GM18858 (cell line): ENCODE results near the gene ADAM12.
"Not testable (repeated sequence)": the region's sequence is repeated elsewhere in the genome, so short reads cannot be mapped to it uniquely, and the experiment has no call there.

ENCODE experiments used
- ATAC-seq: cut with Tn5 transposase; IDR thresholded peaks from one replicate; pipeline ENCODE4 v1.9.1; 2021; ENCODE audit not compliant: unreplicated experiment

ADAM12 gene

GRCh38 chr10:126191192-126191591 is 197.1 kb downstream of the ADAM12 start:
- ATAC-seq = no peak

DNA sequence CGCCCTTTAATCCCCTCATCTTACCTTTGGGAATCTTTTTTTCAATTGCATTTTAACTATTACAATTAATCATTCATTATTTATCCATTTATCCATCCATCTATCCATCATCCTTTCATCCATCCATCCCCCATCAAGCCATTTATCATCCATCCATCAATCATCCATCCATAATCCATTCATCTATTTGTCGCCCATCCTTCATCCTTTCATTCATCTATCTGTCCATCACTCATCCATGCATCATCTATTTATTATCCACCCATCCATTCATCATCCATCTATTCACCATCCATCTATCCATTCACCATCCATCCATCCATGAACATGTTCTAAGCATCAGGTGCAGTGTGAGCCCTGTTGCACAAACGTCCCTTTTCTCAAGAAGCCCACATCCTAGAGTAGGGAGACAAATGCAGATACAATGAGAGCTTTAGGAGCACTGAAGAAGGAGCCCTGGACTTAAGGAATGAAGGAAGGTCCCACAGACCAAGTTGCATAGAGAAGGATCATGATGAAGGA is 199.5 kb downstream of the ADAM12 start:
- no peak for ATAC-seq

- no peak for ATAC-seq
These were observed 200.9 kb downstream of the ADAM12 start for GRCh38 chr10:126187399-126187798.

- no peak for ATAC-seq
These were observed 201.5 kb downstream of the ADAM12 start for GRCh38 chr10:126186766-126187165.

DNA sequence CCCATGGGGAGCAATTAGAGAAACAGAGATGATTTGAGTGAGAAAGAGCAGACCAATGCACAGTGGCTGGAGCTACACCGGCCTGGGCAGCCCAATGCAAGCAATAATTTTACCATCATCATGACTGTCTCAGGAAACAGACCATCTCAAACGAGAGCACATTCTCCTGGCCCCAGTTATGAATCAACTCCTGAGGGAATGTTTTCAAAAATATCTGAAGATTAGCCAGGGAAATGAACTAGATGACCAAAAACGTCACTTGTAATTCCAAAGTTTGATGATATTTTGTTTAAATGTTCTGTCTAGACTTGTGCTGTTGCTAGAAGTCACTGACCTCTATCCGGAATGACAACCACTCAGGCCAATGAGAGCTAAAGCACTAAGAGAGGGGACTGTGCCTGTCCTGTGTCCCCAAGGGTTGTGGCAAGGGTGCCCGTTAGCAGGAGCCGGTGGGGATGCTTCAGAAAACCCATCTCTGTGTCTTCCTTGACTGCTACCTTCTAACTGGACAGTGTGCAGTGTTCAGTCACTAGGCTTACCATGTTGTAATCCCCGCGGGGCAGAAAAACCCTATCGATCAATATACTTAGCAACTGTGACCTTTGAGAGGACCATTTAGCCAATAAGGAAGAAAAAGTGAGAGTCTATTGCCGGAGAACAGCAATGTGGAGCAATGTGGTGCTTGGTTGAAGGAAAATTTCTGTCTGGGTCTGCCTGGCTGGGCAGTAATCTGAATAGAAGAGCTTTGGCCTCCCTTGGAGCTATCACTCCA is 202.4 kb downstream of the ADAM12 start:
- ATAC-seq = no peak

GRCh38 chr10:126181626-126182025 is 206.7 kb downstream of the ADAM12 start:
- ATAC-seq = no peak

DNA sequence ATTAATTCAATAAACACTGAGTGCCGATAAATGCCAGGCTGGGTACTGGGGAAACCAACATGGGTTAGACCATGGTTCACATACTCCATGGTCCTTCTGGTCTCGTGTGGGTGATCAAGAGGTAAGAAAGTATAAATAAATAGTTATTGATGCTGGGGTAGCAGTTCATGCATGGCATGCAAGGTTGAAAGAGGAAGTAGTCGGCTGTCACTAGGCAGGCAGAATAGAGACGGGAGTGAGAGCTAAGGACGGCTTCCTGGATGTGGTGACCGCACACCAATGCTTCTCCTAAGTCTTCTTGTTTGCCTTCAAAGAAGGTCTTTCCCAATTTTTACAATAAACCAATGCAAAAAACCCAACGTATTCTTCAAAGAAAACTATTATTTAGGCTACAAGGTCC is 208.6 kb downstream of the ADAM12 start:
- peak; percentile 60 for ATAC-seq

DNA sequence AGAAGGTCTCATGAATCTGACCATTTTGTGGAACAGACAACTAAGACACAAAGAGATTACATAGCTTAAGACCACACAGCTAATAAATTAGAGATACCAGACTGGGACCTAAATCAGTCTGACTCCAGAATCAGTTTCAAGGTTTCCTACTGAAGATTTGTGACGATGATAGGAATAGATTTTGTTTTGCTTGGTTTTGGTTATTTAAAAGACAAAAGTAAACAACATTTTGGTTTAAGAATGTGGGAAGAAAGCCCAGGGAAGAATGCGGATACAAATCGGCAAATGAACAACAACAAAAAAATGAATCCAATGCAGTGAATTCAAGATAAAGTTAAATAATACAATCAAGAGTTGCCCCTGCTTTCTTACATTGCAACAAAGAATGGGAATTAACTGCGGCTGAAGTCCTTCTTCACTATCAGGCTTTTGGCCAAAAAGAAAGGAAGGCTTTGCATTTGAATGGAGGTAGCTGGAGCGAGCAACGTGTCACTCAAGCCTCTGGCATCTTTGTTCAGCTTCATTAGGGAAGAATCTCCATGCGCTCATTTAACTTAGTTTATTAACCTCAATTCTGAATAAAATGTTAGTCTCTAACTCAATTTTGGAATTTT is 210.8 kb downstream of the ADAM12 start:
- no peak for ATAC-seq

DNA sequence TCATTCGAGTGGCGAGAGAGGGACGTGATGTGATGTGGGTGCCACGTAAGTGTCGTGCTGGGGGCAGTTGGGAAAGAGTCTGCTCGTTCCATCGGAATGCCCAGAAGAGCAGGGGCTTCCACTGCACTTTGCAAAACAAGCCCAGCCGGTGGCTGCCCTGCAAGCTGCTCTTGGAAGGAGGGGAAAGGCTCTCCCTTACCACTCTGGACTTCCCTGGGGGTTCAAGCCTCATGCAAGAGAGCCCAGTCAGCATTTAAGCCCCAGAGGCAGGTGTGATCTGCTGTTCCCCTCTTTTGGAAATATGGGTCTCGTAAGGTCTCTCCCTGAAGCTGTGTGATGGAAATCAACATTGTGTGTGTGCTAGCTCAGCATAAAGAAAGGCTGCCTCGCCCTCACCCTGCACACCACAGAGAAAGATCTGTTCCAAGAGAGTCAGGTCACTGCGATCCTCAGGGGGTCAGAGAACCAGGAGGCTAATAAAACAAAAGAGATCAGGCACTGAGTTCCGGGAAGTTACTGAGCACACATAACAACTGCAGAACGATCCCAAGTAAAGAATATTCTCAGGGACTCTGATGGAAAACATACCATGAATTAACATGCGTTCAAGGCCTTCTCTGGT is 212.5 kb downstream of the ADAM12 start:
- no peak for ATAC-seq

DNA sequence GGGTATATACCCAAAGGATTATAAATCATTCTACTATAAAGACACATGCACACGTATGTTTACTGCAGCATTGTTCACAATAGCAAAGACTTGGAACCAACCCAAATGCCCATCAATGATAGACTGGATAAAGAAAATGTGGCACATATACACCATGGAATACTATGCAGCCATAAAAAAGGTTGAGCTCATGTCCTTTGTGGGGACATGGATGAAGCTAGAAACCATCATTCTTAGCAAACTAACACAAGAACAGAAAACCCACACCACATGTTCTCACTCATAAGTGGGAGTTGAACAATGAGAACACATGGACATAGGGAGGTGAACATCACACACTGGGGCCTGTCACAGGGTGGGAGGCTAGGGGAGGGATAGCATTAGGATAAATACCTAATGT is 215.5 kb downstream of the ADAM12 start:
- not testable (repeated sequence) for ATAC-seq

- ATAC-seq = no peak
These were observed 216.7 kb downstream of the ADAM12 start for GRCh38 chr10:126171555-126171954.

DNA sequence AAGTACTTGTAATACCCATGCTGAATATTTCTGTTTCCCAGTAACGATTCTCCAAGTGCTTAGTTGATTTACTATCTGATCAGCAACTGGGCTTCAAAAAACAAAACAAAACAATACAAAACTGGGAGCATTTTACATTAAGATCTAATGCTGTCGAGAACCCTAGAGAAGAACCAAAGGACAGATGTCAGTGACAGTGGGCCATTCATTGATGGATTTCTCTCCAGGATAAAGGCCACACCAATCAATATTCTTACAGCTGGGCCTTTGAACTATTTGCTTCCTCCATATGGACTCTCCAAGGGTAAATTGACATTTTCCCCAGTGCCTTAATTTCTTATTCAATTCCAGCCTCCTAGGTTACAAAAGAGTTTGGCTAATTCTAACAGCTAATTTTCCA is 217.5 kb downstream of the ADAM12 start:
- no peak for ATAC-seq

DNA sequence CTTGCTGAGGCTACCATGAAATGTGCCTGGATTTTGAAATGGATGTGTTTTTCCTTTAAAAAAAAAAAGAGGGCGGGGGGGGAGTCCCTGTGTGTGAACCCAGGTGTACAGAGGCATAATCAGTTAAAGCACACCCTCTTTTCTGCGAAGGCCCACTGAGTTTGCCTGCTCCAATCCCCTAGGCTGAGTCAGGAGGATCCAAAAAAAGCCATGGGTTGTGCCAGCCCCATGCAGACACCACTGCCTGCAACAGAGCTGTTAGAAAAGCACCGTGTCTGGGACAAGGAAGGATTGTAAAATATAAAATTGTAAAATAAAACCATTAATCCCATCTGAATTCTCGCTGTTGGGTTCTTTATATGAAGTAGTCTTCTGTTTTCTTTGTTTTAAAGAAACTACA is 217.9 kb downstream of the ADAM12 start:
- no peak for ATAC-seq

DNA sequence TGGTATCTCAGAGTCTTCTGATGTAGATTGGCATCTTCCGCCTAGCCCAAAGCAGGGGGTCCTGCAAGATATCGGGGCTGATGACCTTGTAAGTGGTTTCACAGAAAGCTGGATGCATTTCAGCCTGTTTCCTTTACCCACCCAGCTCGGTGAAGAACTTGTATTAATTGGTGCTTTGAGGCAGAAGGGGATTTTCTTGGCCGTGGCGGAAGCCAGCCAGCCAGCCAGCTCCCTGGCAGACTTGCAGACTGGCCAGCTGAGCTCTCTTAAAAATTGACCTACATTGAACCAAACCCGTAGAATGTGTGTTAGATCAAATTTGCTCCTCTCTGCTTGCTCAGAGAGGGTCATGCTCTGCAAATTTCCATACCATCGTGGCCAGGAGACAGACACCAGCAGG is 218.4 kb downstream of the ADAM12 start:
- ATAC-seq = no peak

GRCh38 chr10:126166797-126167196 is 221.5 kb downstream of the ADAM12 start:
- no peak for ATAC-seq

- ATAC-seq = no peak
These were observed 222.4 kb downstream of the ADAM12 start for GRCh38 chr10:126165874-126166273.

- ATAC-seq = no peak
These were observed 224.8 kb downstream of the ADAM12 start for GRCh38 chr10:126163506-126163905.

- ATAC-seq = no peak
These were observed 226.6 kb downstream of the ADAM12 start for GRCh38 chr10:126161691-126162090.

DNA sequence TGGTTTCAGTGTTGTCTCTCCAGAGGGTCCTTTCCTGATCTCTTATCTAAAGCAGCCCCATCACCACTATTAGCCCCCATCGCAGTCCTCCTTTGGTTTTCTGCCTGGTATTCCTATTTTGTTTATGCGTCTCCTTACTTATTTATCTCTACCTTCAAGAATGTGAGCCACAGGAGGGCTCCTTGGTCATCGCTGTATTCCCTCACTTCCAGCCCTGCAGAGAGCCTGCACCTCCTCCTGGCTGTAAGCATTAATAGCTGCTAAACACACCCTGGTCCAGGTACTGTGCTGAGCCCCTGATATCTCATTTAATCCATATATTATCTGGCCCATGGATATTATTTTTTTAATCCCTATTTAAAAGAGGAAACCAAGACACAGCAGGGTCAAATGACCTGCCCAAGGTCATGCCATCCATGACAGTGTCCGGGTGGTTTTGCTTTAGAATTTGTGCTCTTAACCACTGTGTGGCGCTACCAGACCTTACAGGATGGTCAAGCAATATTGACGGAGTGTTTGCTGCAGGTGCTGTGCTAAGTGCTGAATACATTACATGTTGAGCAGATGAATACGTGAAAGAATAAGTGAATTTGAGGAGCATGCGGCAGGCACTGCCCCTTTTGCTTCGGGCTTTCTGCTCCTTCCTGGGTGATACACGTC is 227.2 kb downstream of the ADAM12 start:
- no peak for ATAC-seq

- ATAC-seq = no peak
These were observed 227.7 kb downstream of the ADAM12 start for GRCh38 chr10:126160571-126160970.

DNA sequence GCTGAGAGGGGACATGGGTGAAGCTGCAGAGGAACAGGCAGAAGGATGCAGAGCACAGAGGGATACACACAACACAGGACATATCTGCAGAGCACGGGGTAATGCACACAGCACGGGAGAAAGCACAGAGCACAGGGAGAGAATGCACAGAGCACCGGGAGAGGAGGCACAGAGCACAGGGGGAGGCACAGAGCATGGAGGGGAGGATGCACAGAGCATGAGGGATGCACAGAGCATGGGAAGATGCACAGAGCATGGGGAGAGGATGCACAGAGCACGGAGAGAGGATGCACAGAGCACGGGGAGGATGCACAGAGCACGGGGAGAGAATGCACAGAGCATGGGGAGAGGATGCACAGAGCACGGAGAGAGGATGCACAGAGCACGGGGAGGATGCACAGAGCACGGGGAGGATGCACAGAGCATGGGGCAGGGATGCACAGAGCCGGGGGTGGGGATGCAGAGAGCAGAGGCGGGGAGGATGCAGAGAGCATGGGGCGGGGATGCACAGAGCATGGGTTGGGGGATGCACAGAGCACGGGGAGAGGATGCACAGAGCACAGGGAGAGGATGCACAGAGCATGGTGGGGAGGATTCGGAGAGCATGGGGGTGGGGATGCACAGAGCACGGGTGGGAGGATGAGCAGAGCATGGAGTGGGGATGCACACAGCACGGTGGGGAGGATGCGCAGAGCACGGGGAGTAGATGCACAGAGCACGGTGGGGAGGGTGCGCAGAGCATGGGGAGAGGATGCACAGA is 230.0 kb downstream of the ADAM12 start:
- no peak for ATAC-seq
